Measurements from ENCODE around the gene BZW2.

GRCh38 chr7:16744518-16745250 is 98.7 kb downstream of the BZW2 start:
- TF ChIP-seq, protein P1, sequence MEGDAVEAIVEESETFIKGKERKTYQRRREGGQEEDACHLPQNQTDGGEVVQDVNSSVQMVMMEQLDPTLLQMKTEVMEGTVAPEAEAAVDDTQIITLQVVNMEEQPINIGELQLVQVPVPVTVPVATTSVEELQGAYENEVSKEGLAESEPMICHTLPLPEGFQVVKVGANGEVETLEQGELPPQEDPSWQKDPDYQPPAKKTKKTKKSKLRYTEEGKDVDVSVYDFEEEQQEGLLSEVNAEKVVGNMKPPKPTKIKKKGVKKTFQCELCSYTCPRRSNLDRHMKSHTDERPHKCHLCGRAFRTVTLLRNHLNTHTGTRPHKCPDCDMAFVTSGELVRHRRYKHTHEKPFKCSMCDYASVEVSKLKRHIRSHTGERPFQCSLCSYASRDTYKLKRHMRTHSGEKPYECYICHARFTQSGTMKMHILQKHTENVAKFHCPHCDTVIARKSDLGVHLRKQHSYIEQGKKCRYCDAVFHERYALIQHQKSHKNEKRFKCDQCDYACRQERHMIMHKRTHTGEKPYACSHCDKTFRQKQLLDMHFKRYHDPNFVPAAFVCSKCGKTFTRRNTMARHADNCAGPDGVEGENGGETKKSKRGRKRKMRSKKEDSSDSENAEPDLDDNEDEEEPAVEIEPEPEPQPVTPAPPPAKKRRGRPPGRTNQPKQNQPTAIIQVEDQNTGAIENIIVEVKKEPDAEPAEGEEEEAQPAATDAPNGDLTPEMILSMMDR (IDR thresholded peaks at IDR 0.05): no peak
- TF ChIP-seq POLR2A (IDR thresholded peaks at IDR 0.05): no peak
